ENCODE data around the gene AKR1D1.
"Not testable (repeated sequence)": the region's sequence is repeated elsewhere in the genome, so short reads cannot be mapped to it uniquely, and the experiment has no call there.

Gene AKR1D1

DNA sequence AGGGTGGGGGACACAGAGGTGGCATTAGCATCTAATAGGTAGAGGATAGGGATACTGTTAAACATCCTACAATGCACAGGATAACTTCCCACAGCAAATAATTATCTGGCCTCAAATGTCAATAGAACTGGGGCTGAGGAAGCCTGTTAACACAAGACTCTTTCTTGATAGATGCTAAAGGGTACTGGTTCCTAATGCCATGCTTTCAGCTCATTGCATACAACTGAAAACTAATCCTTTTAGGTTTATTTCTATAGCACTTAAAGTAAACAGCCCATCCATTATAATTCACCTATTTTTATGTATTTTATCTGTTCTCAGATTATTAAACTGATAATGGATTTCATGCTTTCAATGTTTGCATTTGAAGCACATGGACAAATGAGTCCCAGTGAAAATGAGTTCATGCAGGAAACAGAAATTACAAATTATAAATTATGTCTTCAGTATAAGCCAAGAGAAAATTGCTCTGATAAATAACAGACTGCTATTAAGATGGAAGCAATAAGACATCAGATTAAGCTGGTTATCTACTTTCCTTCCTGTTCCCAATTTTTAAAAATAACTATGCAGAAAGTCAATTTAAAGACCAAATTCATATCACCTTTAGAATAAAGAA, 66.4 kb downstream of the AKR1D1 start:
- Histone ChIP-seq H3K4me1 (ENCODE audit: control insufficient read depth in 2 of 2, insufficient read depth in 1 of 2, low read depth in 1 of 2, low read length in 2 of 2) (peaks cover 0 to 2% of the 10 kb centered on the region in 2 donors), H3K27ac (replicated peaks; ENCODE audit: low read length) (no peak overlapping the region), H2BK15ac (ENCODE audit: low read length) (no peak overlapping the region), H3K27me3 (ENCODE audit: control insufficient read depth in 3 of 3, insufficient read depth in 3 of 3, low read depth in 1 of 3, low read length in 3 of 3) (no peaks in the 10 kb centered on the region), H3K4me3 (ENCODE audit: low read length in 2 of 2) (no peak overlapping the region), H3K9me3 (replicated peaks in 1 of 2; ENCODE audit: control insufficient read depth in 2 of 2, insufficient read depth in 1 of 2, low read depth in 1 of 2, low read length in 2 of 2) (peaks cover 2 to 3% of the 10 kb centered on the region in 2 donors), H3K4me2 (ENCODE audit: insufficient read depth, low read length, poor library complexity, severe bottlenecking) (no peak overlapping the region), H2BK12ac (ENCODE audit: low read length) (no peak overlapping the region), H3K23ac (ENCODE audit: low read depth, low read length, poor library complexity) (no peak overlapping the region), H2AFZ (ENCODE audit: low read length) (no peak overlapping the region), H3K14ac (ENCODE audit: low read length) (no peak overlapping the region), H4K91ac (ENCODE audit: low read depth, low read length, poor library complexity) (no peak overlapping the region), H3K4ac (ENCODE audit: low read length) (no peak overlapping the region), H3K18ac (ENCODE audit: low read length) (no peak overlapping the region), H2BK5ac (ENCODE audit: low read length) (no peak overlapping the region), H2BK120ac (ENCODE audit: low read depth, low read length) (no peak overlapping the region), H3K9ac (ENCODE audit: low read depth, low read length, poor library complexity) (no peak overlapping the region), H4K8ac (ENCODE audit: low read depth, low read length) (no peak overlapping the region), H2AK5ac (ENCODE audit: low read depth, low read length) (no peak overlapping the region), H3K36me3 (replicated peaks in 1 of 2; ENCODE audit: control insufficient read depth in 2 of 2, insufficient read depth in 2 of 2, low read length in 2 of 2) (no peaks in the 10 kb centered on the region), H3K79me1 (ENCODE audit: low read depth, low read length) (no peaks in the 10 kb centered on the region)
- no peak for DNase-seq (ENCODE audit: low spot score)

DNA sequence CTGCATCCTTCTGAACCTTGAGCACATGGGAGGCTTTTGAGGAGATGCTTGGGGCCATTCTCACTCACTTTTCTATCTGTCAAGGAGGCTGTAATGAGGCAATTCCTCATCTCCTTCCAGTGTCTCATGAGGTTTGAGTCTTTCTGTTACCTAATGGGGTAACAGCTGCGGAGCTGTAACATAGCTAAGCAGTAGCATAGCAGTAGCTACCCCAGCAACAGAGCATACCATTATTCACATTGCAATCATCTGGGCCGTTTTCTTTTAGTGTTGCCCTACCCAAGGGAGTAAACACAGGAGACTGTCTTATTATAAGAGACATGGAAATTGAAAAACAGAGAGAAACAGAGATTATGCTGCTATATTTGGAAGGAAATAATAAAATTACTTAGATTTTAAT, 68.7 kb downstream of the AKR1D1 start:
- Histone ChIP-seq H3K4me2 (ENCODE audit: insufficient read depth, low read length, poor library complexity, severe bottlenecking) (no peak overlapping the region), H3K14ac (ENCODE audit: low read length) (no peak overlapping the region), H2BK15ac (ENCODE audit: low read length) (no peak overlapping the region), H4K8ac (ENCODE audit: low read depth, low read length) (no peak overlapping the region), H4K91ac (ENCODE audit: low read depth, low read length, poor library complexity) (no peak overlapping the region), H3K27me3 (ENCODE audit: control insufficient read depth in 3 of 3, insufficient read depth in 3 of 3, low read depth in 1 of 3, low read length in 3 of 3) (no peaks in the 10 kb centered on the region), H3K23ac (ENCODE audit: low read depth, low read length, poor library complexity) (no peak overlapping the region), H2BK12ac (ENCODE audit: low read length) (no peak overlapping the region), H3K9me3 (replicated peaks in 1 of 2; ENCODE audit: control insufficient read depth in 2 of 2, insufficient read depth in 1 of 2, low read depth in 1 of 2, low read length in 2 of 2) (peaks cover 2 to 3% of the 10 kb centered on the region in 2 donors), H2BK120ac (ENCODE audit: low read depth, low read length) (no peak overlapping the region), H3K4me1 (ENCODE audit: control insufficient read depth in 2 of 2, insufficient read depth in 1 of 2, low read depth in 1 of 2, low read length in 2 of 2) (no peaks in the 10 kb centered on the region), H3K36me3 (replicated peaks in 1 of 2; ENCODE audit: control insufficient read depth in 2 of 2, insufficient read depth in 2 of 2, low read length in 2 of 2) (no peaks in the 10 kb centered on the region), H3K79me1 (ENCODE audit: low read depth, low read length) (no peaks in the 10 kb centered on the region), H3K18ac (ENCODE audit: low read length) (no peak overlapping the region), H2BK5ac (ENCODE audit: low read length) (no peak overlapping the region), H2AK5ac (ENCODE audit: low read depth, low read length) (no peak overlapping the region), H3K4me3 (ENCODE audit: low read length in 2 of 2) (no peak overlapping the region), H3K4ac (ENCODE audit: low read length) (no peak overlapping the region), H2AFZ (ENCODE audit: low read length) (peak overlapping the region; percentile 38), H3K9ac (ENCODE audit: low read depth, low read length, poor library complexity) (no peak overlapping the region), H3K27ac (replicated peaks; ENCODE audit: low read length) (no peak overlapping the region)
- no peak for DNase-seq (ENCODE audit: low spot score)
- no CpG with 5 or more reads among the region's 2 CpGs for WGBS, 2 donors (ENCODE audit: extremely low coverage in 2 of 2, insufficient read length in 2 of 2, insufficient replicate concordance in 1 of 2)

DNA sequence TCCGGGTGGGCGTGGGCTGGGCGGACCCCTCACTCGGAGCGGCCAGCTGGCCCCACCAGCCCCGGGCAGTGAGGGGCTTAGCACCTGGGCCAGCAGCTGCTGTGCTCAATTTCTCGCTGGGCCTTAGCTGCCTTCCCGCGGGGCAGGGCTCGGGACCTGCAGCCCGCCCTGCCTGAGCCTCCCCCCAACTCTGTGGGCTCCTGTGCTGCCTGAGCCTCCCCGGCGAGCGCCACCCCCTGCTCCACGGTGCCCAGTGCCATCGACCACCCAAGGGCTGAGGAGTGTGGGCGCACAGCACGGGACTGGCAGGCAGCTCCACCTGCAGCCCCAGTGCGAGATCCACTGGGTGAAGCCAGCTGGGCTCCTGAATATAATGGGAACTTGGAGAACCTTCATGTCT, 70.0 kb downstream of the AKR1D1 start:
- H3K14ac ChIP-seq (ENCODE audit: low read length); H3K9me3 ChIP-seq (replicated peaks in 1 of 2; ENCODE audit: control insufficient read depth in 2 of 2, insufficient read depth in 1 of 2, low read depth in 1 of 2, low read length in 2 of 2); H3K4ac ChIP-seq (ENCODE audit: low read length); H3K4me1 ChIP-seq (ENCODE audit: control insufficient read depth in 2 of 2, insufficient read depth in 1 of 2, low read depth in 1 of 2, low read length in 2 of 2); H2BK15ac ChIP-seq (ENCODE audit: low read length); DNase-seq (ENCODE audit: low spot score); H3K79me1 ChIP-seq (ENCODE audit: low read depth, low read length); H4K91ac ChIP-seq (ENCODE audit: low read depth, low read length, poor library complexity); H2BK12ac ChIP-seq (ENCODE audit: low read length); H4K8ac ChIP-seq (ENCODE audit: low read depth, low read length); H3K18ac ChIP-seq (ENCODE audit: low read length); H3K27ac ChIP-seq (replicated peaks; ENCODE audit: low read length); H3K23ac ChIP-seq (ENCODE audit: low read depth, low read length, poor library complexity); H2AK5ac ChIP-seq (ENCODE audit: low read depth, low read length); H3K4me2 ChIP-seq (ENCODE audit: insufficient read depth, low read length, poor library complexity, severe bottlenecking); H2BK120ac ChIP-seq (ENCODE audit: low read depth, low read length); H3K4me3 ChIP-seq (ENCODE audit: low read length in 2 of 2); H2BK5ac ChIP-seq (ENCODE audit: low read length); H2AFZ ChIP-seq (ENCODE audit: low read length); H3K27me3 ChIP-seq (ENCODE audit: control insufficient read depth in 3 of 3, insufficient read depth in 3 of 3, low read depth in 1 of 3, low read length in 3 of 3); H3K36me3 ChIP-seq (replicated peaks in 1 of 2; ENCODE audit: control insufficient read depth in 2 of 2, insufficient read depth in 2 of 2, low read length in 2 of 2); H3K9ac ChIP-seq (ENCODE audit: low read depth, low read length, poor library complexity): not testable (repeated sequence)
- no CpG with 5 or more reads among the region's 19 CpGs for WGBS, 2 donors (ENCODE audit: extremely low coverage in 2 of 2, insufficient read length in 2 of 2, insufficient replicate concordance in 1 of 2)

DNA sequence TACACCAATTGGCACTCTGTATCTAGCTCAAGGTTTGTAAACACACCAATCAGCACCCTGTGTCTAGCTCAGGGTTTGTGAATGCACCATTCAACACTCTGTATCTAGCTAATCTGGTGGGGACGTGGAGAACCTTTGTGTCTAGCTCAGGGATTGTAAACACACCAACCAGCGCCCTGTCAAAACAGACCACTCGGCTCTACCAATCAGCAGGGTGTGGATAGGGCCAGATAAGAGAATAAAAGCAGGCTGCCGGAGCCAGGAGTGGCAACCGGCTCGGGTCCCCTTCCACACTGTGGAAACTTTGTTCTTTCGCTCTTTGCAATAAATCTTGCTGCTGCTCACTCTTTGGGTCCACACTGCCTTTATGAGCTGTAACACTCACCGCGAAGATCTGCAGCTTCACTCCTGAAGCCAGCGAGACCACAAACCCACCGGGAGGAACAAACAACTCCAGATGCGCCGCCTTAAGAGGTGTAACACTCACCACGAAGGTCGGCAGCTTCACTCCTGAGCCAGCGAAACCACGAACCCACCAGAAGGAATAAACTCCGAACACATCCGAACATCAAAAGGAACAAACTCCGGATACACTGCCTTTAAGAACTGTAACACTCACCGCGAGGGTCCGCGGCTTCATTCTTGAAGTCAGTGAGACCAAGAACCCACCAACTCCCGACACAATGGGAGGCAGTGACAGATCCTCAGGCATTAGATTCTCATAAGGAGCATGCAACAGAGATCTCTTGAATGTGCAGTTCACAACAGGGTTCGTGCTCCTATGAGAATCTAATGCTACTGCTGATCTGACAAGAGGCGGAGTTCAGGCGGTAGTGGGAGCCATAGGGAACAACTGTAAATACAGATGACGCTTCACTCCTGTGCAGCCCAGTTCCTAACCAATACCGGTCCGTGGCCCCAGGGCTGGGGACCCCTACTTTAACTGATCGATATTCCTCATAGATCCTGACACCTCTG, 70.8 kb downstream of the AKR1D1 start:
- not testable (repeated sequence) for H2BK12ac ChIP-seq (ENCODE audit: low read length); H2BK120ac ChIP-seq (ENCODE audit: low read depth, low read length); H2AK5ac ChIP-seq (ENCODE audit: low read depth, low read length); H4K8ac ChIP-seq (ENCODE audit: low read depth, low read length); H3K4me1 ChIP-seq (ENCODE audit: control insufficient read depth in 2 of 2, insufficient read depth in 1 of 2, low read depth in 1 of 2, low read length in 2 of 2); H3K27me3 ChIP-seq (ENCODE audit: control insufficient read depth in 3 of 3, insufficient read depth in 3 of 3, low read depth in 1 of 3, low read length in 3 of 3); H3K4me3 ChIP-seq (ENCODE audit: low read length in 2 of 2); H2BK15ac ChIP-seq (ENCODE audit: low read length); H3K27ac ChIP-seq (replicated peaks; ENCODE audit: low read length); H3K79me1 ChIP-seq (ENCODE audit: low read depth, low read length); H3K4me2 ChIP-seq (ENCODE audit: insufficient read depth, low read length, poor library complexity, severe bottlenecking); H3K18ac ChIP-seq (ENCODE audit: low read length); H3K9ac ChIP-seq (ENCODE audit: low read depth, low read length, poor library complexity); H3K36me3 ChIP-seq (replicated peaks in 1 of 2; ENCODE audit: control insufficient read depth in 2 of 2, insufficient read depth in 2 of 2, low read length in 2 of 2); DNase-seq (ENCODE audit: low spot score); H3K23ac ChIP-seq (ENCODE audit: low read depth, low read length, poor library complexity); H3K4ac ChIP-seq (ENCODE audit: low read length); H2BK5ac ChIP-seq (ENCODE audit: low read length); H4K91ac ChIP-seq (ENCODE audit: low read depth, low read length, poor library complexity); H3K9me3 ChIP-seq (replicated peaks in 1 of 2; ENCODE audit: control insufficient read depth in 2 of 2, insufficient read depth in 1 of 2, low read depth in 1 of 2, low read length in 2 of 2); H2AFZ ChIP-seq (ENCODE audit: low read length); H3K14ac ChIP-seq (ENCODE audit: low read length)
- no CpG with 5 or more reads among the region's 32 CpGs for WGBS, 2 donors (ENCODE audit: extremely low coverage in 2 of 2, insufficient read length in 2 of 2, insufficient replicate concordance in 1 of 2)
